GM12873 (cell line): ENCODE data around the gene USP11.

Experiments
- TF ChIP-seq, protein P1 (sequence below): IDR thresholded peaks from 2 replicates; pipeline ENCODE4 v1.5.1; 2012; ENCODE audit warnings: low read depth, mild to moderate bottlenecking, moderate library complexity, low read length, control low read depth; ENCODE audit not compliant: insufficient read depth; ENCODE audit errors: missing control alignments

The USP11 gene

DNA sequence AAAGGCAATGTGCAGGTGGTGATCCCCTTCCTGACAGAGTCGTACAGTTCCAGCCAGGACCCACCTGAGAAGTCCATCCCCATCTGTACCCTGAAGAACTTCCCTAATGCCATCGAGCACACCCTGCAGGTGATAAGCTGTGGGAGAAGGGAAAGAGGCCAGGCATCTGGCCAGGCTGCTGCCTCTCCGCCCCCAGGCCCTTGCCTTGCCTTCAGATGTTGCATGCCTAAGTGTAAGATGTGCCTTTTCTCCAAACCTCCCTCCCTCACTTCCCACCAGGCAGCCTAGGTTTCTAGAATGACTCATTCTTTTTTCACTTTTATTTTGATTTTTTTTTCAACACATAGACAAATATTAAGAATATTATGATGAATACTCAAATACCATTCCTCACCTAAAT is 26.5 kb upstream of the USP11 start:
- TF ChIP-seq, protein P1, sequence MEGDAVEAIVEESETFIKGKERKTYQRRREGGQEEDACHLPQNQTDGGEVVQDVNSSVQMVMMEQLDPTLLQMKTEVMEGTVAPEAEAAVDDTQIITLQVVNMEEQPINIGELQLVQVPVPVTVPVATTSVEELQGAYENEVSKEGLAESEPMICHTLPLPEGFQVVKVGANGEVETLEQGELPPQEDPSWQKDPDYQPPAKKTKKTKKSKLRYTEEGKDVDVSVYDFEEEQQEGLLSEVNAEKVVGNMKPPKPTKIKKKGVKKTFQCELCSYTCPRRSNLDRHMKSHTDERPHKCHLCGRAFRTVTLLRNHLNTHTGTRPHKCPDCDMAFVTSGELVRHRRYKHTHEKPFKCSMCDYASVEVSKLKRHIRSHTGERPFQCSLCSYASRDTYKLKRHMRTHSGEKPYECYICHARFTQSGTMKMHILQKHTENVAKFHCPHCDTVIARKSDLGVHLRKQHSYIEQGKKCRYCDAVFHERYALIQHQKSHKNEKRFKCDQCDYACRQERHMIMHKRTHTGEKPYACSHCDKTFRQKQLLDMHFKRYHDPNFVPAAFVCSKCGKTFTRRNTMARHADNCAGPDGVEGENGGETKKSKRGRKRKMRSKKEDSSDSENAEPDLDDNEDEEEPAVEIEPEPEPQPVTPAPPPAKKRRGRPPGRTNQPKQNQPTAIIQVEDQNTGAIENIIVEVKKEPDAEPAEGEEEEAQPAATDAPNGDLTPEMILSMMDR = no peak

DNA sequence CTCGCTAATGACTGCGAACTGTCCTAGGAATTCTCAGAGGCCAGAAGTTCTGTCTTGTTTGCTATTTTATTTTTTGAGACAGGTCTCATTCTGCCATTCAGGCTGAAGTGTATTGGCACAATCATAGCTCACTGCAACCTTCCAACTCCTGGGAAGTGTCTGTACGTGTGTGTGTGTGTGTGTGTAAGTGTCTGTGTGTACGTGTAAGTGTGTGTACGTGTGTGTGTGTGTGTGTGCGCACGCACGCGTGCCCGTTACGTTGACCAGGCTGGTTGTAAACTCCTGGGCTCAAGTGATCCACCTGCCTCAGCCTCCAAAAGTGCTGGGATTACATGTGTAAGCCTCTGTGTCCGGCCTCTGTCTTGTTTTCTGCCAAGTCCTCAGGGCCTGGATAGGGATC is 24.7 kb upstream of the USP11 start:
- TF ChIP-seq, protein P1 = no peak

DNA sequence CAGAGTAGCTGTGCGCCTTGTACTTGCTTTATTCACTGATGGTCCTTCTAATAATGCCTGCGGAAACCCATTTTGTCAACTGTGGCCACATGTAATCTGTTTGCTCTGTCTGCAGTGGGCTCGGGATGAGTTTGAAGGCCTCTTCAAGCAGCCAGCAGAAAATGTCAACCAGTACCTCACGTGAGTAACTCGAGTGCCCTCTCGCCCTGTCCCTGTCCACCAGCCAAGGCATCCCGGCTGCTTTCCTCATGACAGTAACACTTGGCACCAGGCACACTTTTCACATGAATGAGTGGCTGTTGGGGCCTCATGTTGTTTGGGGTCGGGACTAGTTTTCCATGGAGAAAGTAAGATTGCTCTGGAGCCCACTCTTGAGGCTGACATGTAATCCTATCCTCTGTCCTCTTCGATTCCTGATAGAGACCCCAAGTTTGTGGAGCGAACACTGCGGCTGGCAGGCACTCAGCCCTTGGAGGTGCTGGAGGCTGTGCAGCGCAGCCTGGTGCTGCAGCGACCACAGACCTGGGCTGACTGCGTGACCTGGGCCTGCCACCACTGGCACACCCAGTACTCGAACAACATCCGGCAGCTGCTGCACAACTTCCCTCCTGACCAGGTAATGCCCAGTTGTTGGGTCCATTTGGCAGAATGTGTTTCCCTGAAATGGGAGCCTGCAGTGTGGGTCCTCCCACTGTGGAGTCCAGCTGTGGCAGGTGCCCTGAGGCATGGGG is 23.1 kb upstream of the USP11 start:
- TF ChIP-seq, protein P1 = no peak

DNA sequence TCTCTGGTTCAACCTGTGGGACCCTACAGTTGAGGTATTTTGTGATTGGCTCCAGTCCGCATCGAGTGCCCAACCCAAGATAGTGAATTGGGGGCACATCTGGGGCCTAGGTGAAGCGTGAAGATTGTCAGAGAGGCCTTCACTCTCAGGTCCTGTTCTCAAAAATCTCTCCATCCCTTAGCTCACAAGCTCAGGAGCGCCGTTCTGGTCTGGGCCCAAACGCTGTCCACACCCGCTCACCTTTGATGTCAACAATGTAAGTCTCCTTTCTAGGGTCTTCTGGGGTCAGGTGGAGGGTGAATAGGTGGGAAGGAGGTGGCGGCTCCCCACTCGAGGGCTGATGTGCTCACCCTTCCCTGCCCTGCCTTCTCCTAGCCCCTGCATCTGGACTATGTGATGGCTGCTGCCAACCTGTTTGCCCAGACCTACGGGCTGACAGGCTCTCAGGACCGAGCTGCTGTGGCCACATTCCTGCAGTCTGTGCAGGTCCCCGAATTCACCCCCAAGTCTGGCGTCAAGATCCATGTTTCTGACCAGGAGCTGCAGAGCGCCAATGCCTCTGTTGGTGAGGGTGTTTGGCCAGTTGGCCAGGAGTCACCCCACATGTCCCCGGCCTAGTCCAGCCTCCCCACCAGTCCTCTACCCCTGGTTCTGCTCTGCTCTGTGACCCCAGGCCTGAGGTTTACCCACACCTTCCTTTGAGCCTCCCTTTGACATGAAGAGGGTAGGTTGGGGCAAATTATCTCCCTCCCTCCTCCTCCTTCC is 22.0 kb upstream of the USP11 start:
- TF ChIP-seq, protein P1 = no peak

DNA sequence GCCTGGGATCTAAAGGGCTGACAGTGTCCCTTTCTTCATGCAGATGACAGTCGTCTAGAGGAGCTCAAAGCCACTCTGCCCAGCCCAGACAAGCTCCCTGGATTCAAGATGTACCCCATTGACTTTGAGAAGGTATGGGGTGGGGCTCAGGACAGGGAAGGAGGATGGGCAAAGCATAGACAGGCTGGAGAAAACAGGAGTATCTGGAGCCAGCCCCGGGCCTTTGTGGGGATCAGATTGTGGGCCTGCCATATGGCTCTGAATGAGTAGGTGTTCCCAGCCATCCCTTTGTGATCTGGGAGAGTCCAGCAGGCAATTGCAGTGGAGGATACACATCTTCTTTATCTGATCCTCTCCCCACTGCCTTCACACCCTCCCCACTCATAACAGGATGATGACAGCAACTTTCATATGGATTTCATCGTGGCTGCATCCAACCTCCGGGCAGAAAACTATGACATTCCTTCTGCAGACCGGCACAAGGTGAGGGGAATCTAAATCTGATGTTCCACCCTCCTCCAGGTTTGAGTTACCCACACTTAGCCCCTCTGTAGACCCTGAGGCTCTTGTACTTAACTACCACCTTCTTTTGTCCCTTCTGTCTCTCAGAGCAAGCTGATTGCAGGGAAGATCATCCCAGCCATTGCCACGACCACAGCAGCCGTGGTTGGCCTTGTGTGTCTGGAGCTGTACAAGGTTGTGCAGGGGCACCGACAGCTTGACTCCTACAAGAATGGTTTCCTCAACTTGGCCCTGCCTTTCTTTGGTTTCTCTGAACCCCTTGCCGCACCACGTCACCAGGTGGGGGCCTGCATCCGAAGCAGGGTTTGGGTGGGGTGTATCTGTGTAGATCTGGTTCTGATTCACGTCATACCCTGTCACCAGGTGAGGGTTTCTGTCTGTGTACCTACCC is 20.2 kb upstream of the USP11 start:
- TF ChIP-seq, protein P1 = no peak

DNA sequence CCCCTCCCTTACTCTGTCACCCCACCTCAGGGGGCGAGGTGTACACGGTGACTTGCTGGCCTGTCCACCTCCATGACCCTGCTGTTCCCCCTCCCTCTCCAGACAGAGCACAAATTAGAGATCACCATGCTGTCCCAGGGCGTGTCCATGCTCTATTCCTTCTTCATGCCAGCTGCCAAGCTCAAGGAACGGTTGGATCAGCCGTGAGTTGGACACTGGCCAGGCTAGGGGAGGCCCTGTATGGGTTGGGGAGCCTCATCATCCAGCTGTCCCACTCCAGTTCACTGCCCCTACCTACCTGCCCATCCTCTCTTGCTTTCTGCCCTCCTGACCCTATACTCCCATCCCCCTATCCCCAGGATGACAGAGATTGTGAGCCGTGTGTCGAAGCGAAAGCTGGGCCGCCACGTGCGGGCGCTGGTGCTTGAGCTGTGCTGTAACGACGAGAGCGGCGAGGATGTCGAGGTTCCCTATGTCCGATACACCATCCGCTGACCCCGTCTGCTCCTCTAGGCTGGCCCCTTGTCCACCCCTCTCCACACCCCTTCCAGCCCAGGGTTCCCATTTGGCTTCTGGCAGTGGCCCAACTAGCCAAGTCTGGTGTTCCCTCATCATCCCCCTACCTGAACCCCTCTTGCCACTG is 18.3 kb upstream of the USP11 start:
- TF ChIP-seq, protein P1 = no peak
